Naive B cell (primary cell): ENCODE data around the gene MYO1H. TPM values are rescaled to one million over a fixed set of nuclear protein-coding genes. Genes with fewer than 3 reads are reported as not detected.
A peak's percentile ranks its signal among the peaks of the same experiment; 100 is the strongest.
"Not testable (repeated sequence)": the region's sequence is repeated elsewhere in the genome, so short reads cannot be mapped to it uniquely, and the experiment has no call there.

ENCODE experiments used
- ATAC-seq, 2 donors: fragments of 150-1000 bp; cut with Tn5 transposase; 2 replicates each; pipeline ENCODE4 v1.10.0; 2021; ENCODE audit warnings: low read depth in 2 of 2, mild to moderate bottlenecking in 2 of 2, moderate library complexity in 2 of 2
- DNase-seq: peaks from one replicate; pipeline ENCODE4 v3.0.0; 2022
- H3K27ac Mint-ChIP-seq, 6 donors: one replicate each; pipeline ENCODE4 v1.8.0; 2020 to 2022; ENCODE audit warnings: mild to moderate bottlenecking in 6 of 6, mixed read lengths in 6 of 6, moderate library complexity in 5 of 6, inconsistent platforms in 2 of 6
- H3K27me3 Mint-ChIP-seq, 3 donors: one replicate each; pipeline ENCODE4 v1.8.0; 2021 to 2022; ENCODE audit warnings: mixed read lengths in 3 of 3, mild to moderate bottlenecking in 1 of 3
- H3K36me3 Mint-ChIP-seq, 2 donors: one replicate each; pipeline ENCODE4 v1.8.0; 2020 to 2022; ENCODE audit warnings: mixed read lengths in 2 of 2, inconsistent platforms in 1 of 2, mild to moderate bottlenecking in 1 of 2
- H3K4me1 Mint-ChIP-seq, 3 donors: one replicate each; pipeline ENCODE4 v1.8.0; 2020 to 2022; ENCODE audit warnings: mixed read lengths in 3 of 3, inconsistent platforms in 1 of 3, mild to moderate bottlenecking in 1 of 3, moderate library complexity in 1 of 3
- H3K4me3 Mint-ChIP-seq, 8 donors: one replicate each; pipeline ENCODE4 v1.8.0; 2020 to 2022; ENCODE audit warnings: mild to moderate bottlenecking in 8 of 8, mixed read lengths in 8 of 8, moderate library complexity in 8 of 8, inconsistent platforms in 2 of 8
- H3K9me3 Mint-ChIP-seq, 7 donors: one replicate each; pipeline ENCODE4 v1.8.0; 2020 to 2022; ENCODE audit warnings: mixed read lengths in 7 of 7, mild to moderate bottlenecking in 5 of 7, inconsistent platforms in 2 of 7, moderate library complexity in 1 of 7
- polyA plus RNA-seq, 6 donors: library from polyadenylated mRNA; unstranded; fragments of 300-500 nt; fragmentation: Illumina TruSeq; gene quantifications; one replicate each; pipeline ENCODE4 v1.2.3, GENCODE V29; 2021; ENCODE audit warnings: low read depth in 6 of 6

Gene MYO1H
- polyA plus RNA-seq, 6 donors from 2014 or later: not detected

DNA sequence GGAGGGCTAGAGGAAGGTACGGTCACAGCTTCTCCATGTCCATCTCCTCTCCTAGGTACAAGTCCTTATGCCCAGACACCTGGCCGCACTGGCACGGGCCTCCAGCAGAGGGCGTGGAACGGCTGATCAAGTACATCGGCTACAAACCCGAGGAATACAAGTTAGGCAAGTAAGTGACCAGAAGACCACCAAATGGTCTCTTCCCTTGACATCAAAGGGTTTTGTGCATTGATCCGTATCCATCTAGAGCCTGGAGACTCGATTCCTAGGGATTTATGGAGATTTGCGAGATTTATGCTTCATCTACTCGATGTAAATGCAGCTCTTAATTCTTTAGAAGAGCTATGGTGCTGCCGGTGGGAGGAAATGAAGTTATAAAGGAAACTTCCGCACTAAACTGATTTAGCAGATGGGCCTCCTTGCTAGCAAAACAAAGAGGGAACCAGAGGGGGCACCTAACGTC is 85.2 kb downstream of the MYO1H start:
- Mint-ChIP-seq H3K27me3 (no peaks in the 10 kb centered on the region), H3K9me3 (peaks cover 0 to 8% (median 0%) of the 10 kb centered on the region in 7 donors), H3K36me3 (no peaks in the 10 kb centered on the region), H3K4me1 (peaks cover 7 to 10% (median 9%) of the 10 kb centered on the region in 3 donors), H3K4me3 (peak overlapping the region in 4 of 8 donors; percentile 46 to 78 (median 58)), H3K27ac (peak overlapping the region in 3 of 6 donors; percentile 32 to 66 (median 57))
- ATAC-seq (peak; percentile 54 to 64), DNase-seq (peak; percentile 45)

DNA sequence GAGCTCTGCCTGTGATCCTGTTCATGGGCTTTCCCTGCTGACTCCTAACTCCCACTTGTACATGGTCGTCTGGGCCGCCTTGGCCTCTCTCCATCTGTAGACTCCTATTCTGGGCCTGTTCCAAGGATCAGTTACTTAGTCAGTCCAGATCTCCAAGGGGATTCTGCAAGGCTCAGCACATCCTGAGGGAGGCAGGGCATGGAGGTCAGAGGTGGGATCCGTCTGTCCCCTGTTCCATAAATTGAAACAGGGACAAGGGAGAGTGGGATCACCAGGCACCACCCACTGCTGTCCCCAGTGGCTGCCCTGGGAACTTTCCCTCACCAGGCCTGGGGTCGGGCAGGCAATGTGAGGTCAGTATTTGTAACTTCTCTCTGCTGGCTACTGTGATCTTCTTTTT is 85.9 kb downstream of the MYO1H start:
- no peak overlapping the region for H3K27ac Mint-ChIP-seq
- H3K27me3 Mint-ChIP-seq: no peaks in the 10 kb centered on the region
- peak overlapping the region in 1 of 8 donors; percentile 53 for H3K4me3 Mint-ChIP-seq
- H3K4me1 Mint-ChIP-seq: peaks cover 7 to 10% (median 9%) of the 10 kb centered on the region in 3 donors
- no peak for DNase-seq
- peaks cover 0 to 8% (median 0%) of the 10 kb centered on the region in 7 donors for H3K9me3 Mint-ChIP-seq
- no peaks in the 10 kb centered on the region for H3K36me3 Mint-ChIP-seq
- no peak for ATAC-seq

DNA sequence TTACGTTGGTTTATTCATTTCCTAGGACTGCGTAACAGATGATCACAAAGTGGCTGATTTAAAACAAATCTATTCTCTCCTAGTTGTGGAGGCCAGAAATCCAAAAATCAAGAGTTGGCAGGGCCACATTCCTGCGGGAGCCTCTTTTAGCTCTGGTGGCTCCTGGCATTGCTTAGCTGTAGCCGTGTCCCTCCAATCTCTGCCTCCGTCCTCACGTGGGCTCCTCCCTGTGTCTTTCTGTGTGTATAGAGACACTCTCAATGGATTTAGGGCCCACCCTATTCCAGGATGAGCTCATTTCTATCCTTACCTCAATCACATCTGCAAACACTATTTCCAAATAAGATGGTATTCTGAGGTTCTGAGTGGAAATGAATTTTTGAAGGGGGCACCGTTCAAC is 86.9 kb downstream of the MYO1H start:
- Mint-ChIP-seq H3K9me3 (peaks cover 0 to 4% (median 0%) of the 10 kb centered on the region in 7 donors), H3K36me3 (no peaks in the 10 kb centered on the region), H3K27me3 (no peaks in the 10 kb centered on the region), H3K4me3 (no peak overlapping the region), H3K4me1 (peaks cover 7 to 10% (median 9%) of the 10 kb centered on the region in 3 donors), H3K27ac (no peak overlapping the region)
- ATAC-seq (no peak), DNase-seq (no peak)

DNA sequence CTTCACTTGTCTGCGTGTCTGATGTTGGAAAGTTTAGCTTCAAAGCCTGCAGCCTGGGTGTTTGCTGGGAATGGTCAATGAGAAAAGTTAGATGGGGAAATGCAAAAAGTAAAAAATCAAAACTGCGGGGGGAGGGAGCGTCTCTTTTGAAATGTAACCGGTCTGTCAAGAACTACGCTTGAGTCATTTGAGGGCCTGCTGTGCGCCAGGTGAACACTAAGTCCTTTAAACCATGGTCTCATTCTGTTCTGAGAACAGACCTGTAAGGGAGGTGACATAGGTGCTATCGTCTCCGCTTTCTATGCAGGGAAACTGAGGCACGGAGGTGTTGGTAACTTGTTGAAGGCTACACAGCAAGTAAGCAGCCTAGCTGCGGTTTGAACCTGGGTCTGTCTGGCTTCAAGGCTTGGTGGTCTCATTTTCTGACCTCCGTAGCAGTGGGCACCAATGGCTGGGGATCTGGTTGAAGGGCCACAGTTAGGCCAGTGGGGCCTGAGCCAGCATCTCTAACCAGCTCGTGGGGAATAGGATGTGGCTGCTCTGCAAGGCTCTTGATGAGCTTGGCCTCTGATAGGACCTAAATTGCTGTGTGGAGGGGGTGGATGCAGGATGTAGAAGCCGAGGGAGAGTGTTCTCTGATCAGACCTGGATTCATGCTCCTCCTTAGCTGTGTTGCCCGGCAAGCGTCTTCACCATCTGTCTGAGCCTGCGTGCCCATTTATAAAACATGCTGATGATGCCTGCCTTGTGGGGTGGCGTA is 87.9 kb downstream of the MYO1H start:
- peaks cover 9 to 10% (median 10%) of the 10 kb centered on the region in 3 donors for H3K4me1 Mint-ChIP-seq
- H3K27ac Mint-ChIP-seq: peak overlapping the region in 2 of 6 donors; percentile 57 to 82
- ATAC-seq (no peak), DNase-seq (no peak)
- no peaks in the 10 kb centered on the region for H3K9me3 Mint-ChIP-seq
- H3K36me3 Mint-ChIP-seq: no peaks in the 10 kb centered on the region
- no peaks in the 10 kb centered on the region for H3K27me3 Mint-ChIP-seq
- H3K4me3 Mint-ChIP-seq: no peak overlapping the region

- ATAC-seq: no peak
- H3K4me1 Mint-ChIP-seq: peaks cover 9 to 10% (median 10%) of the 10 kb centered on the region in 3 donors
- no peak for DNase-seq
- no peak overlapping the region for H3K4me3 Mint-ChIP-seq
- no peaks in the 10 kb centered on the region for H3K27me3 Mint-ChIP-seq
- H3K27ac Mint-ChIP-seq: no peak overlapping the region
- no peaks in the 10 kb centered on the region for H3K9me3 Mint-ChIP-seq
- H3K36me3 Mint-ChIP-seq: no peaks in the 10 kb centered on the region
Measured at GRCh38 chr12:109436188-109436560, 88.5 kb downstream of the MYO1H start.

GRCh38 chr12:109439181-109439580 is 91.5 kb downstream of the MYO1H start:
- no peaks in the 10 kb centered on the region for H3K36me3 Mint-ChIP-seq
- no peaks in the 10 kb centered on the region for H3K9me3 Mint-ChIP-seq
- no peak overlapping the region for H3K27ac Mint-ChIP-seq
- peaks cover 0 to 3% (median 0%) of the 10 kb centered on the region in 3 donors for H3K4me1 Mint-ChIP-seq
- H3K4me3 Mint-ChIP-seq: no peak overlapping the region
- no peaks in the 10 kb centered on the region for H3K27me3 Mint-ChIP-seq
- ATAC-seq: no peak
- DNase-seq: no peak

DNA sequence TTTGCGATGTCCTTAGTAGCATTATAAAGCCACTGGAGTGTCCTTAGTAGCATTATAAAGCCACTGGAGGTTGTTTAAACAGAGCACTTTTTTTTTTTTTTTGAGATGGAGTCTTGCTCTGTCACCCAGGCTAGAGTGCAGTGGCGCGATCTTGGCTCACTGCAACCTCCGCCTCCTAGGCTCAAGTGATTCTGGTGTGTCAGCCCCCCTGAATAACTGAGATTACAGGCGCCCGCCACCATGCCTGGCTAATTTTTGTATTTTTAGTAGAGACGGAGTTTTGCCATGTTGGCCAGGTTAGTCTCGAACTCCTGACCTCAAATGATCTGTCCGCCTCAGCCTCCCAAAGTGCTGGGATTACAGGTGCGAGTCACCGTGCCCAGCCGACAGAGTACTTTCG is 92.3 kb downstream of the MYO1H start:
- not testable (repeated sequence) for H3K9me3 Mint-ChIP-seq, H3K36me3 Mint-ChIP-seq, H3K27me3 Mint-ChIP-seq, DNase-seq, ATAC-seq, H3K27ac Mint-ChIP-seq, H3K4me1 Mint-ChIP-seq, H3K4me3 Mint-ChIP-seq

DNA sequence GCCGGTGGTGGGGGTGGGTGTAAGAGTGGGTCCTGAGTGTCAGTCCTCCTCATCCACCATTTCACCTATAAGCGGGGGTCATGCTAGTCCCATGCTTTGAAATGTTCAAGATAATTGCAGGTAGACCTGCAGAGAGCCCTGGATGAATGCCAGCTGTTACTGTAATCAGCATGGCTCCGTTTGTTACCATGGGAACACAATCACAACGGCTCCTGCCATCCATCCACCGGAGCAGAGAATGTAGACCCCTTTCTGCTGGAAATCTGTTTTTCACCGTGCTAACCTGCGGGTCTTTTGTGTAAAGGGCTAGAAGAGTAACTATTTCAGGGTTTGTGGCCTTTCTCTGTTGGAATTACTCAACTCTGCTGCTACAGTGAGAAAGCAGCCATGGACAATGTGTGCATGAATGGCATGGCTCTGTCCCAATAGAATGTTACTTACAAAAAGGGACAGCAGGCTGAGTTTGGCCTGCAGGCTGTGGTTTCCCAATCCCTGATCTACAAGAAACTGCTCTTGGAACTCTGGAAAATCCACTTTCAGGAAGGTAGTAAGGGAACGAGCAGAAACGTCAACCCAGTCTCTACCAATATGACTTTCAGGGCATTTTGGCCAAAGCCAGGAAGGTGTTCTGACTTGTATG is 93.3 kb downstream of the MYO1H start:
- H3K4me3 Mint-ChIP-seq: no peak overlapping the region
- H3K27ac Mint-ChIP-seq: no peak overlapping the region
- H3K9me3 Mint-ChIP-seq: no peaks in the 10 kb centered on the region
- ATAC-seq: no peak
- H3K4me1 Mint-ChIP-seq: peaks cover 0 to 3% (median 0%) of the 10 kb centered on the region in 3 donors
- H3K36me3 Mint-ChIP-seq: peaks cover 0 to 11% of the 10 kb centered on the region in 2 donors
- no peaks in the 10 kb centered on the region for H3K27me3 Mint-ChIP-seq
- DNase-seq: no peak

- H3K4me1 Mint-ChIP-seq: peaks cover 0 to 3% (median 0%) of the 10 kb centered on the region in 3 donors
Measured at GRCh38 chr12:109443794-109444193, 96.1 kb downstream of the MYO1H start.

GRCh38 chr12:109444259-109444658 is 96.6 kb downstream of the MYO1H start:
- H3K36me3 Mint-ChIP-seq: peaks cover 0 to 12% of the 10 kb centered on the region in 2 donors
- no peak for DNase-seq
- H3K4me3 Mint-ChIP-seq: no peak overlapping the region
- H3K27ac Mint-ChIP-seq: peak overlapping the region in 1 of 6 donors; percentile 61
- ATAC-seq: no peak
- no peaks in the 10 kb centered on the region for H3K9me3 Mint-ChIP-seq
- H3K4me1 Mint-ChIP-seq: peaks cover 0 to 3% (median 0%) of the 10 kb centered on the region in 3 donors
- no peaks in the 10 kb centered on the region for H3K27me3 Mint-ChIP-seq

More at GRCh38 chr12:109443794-109444193, 96.1 kb downstream of the MYO1H start:
- DNase-seq (no peak), ATAC-seq (no peak)
- Mint-ChIP-seq H3K4me3 (no peak overlapping the region), H3K27me3 (no peaks in the 10 kb centered on the region), H3K27ac (peak overlapping the region in 1 of 6 donors; percentile 9), H3K9me3 (no peaks in the 10 kb centered on the region), H3K36me3 (peaks cover 0 to 12% of the 10 kb centered on the region in 2 donors)

GRCh38 chr12:109445191-109445609 is 97.5 kb downstream of the MYO1H start:
- Mint-ChIP-seq H3K36me3 (peaks cover 3 to 12% of the 10 kb centered on the region in 2 donors), H3K4me1 (peaks cover 0 to 3% (median 3%) of the 10 kb centered on the region in 3 donors), H3K9me3 (no peaks in the 10 kb centered on the region), H3K27me3 (no peaks in the 10 kb centered on the region), H3K27ac (no peak overlapping the region), H3K4me3 (no peak overlapping the region)
- no peak for DNase-seq
- ATAC-seq: no peak

DNA sequence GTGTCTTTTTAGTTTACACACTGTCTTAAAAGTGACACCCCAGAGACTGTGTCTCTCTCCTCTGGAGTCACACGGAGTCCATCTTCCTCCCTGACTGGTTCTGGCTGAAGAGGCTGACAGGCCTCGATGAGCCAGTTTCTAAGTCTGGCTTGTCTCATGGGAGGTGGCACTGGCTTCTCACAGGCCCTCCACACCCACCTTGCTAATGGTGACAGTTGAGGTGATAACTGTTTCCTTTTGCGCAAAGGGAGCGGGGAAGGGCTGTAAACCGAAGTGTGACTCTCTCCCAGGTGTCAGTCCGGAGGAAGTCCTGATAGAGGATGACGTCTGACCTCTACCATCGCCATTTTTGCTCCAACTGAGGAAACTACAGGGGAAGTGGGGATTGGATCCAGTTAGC is 99.2 kb downstream of the MYO1H start:
- peaks cover 12 to 13% of the 10 kb centered on the region in 2 donors for H3K36me3 Mint-ChIP-seq
- no peaks in the 10 kb centered on the region for H3K9me3 Mint-ChIP-seq
- ATAC-seq: no peak
- H3K27me3 Mint-ChIP-seq: no peaks in the 10 kb centered on the region
- peak overlapping the region in 2 of 6 donors; percentile 4 to 32 for H3K27ac Mint-ChIP-seq
- DNase-seq: no peak
- H3K4me3 Mint-ChIP-seq: no peak overlapping the region
- peaks cover 0 to 10% (median 0%) of the 10 kb centered on the region in 3 donors for H3K4me1 Mint-ChIP-seq

- Mint-ChIP-seq H3K4me1 (peaks cover 0 to 10% (median 0%) of the 10 kb centered on the region in 3 donors), H3K27ac (peak overlapping the region in 2 of 6 donors; percentile 39 to 42), H3K9me3 (no peaks in the 10 kb centered on the region), H3K27me3 (no peaks in the 10 kb centered on the region), H3K36me3 (peaks cover 12 to 19% of the 10 kb centered on the region in 2 donors), H3K4me3 (no peak overlapping the region)
- DNase-seq (no peak), ATAC-seq (no peak)
Measured at GRCh38 chr12:109447482-109447881, 99.8 kb downstream of the MYO1H start.

DNA sequence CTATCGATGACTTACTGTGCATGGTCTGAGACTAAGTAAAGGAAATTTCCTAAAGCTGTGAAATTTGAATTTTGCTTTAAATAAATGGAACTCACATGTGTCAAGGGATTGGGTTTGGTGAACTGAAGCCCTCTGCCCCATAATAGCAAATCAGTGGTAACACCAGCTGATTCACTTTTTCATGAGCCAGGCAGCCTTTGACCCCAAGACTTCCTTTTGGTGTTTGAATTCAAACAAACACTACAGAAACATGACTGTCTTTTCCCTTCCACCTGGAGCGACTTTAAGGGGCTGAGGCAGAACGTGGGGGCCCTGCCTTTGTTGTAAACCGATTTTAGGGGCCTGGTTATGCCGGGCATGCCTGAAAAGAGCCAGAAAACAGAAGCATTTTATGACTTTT is 100.6 kb downstream of the MYO1H start:
- DNase-seq (no peak), ATAC-seq (no peak)
- H3K9me3 Mint-ChIP-seq: no peaks in the 10 kb centered on the region
- H3K27ac Mint-ChIP-seq: no peak overlapping the region
- no peaks in the 10 kb centered on the region for H3K27me3 Mint-ChIP-seq
- H3K4me3 Mint-ChIP-seq: no peak overlapping the region
- H3K4me1 Mint-ChIP-seq: peaks cover 0 to 10% (median 0%) of the 10 kb centered on the region in 3 donors
- H3K36me3 Mint-ChIP-seq: peaks cover 13 to 19% of the 10 kb centered on the region in 2 donors
